Stomach (tissue), 9 donors: ENCODE measurements around the gene RALY. TPM values are rescaled to one million over a fixed set of nuclear protein-coding genes. Genes with fewer than 3 reads are reported as not detected.

Experiments used
- DNase-seq, 2 donors: peaks; one replicate each; pipeline versions ENCODE4 v3.0.0 to v3.0.0-alpha.2; 2013 to 2019
- H3K27ac ChIP-seq, 5 donors: fragments of 200-600 bp in 4 of 5; sonication (generic) in 4 of 5; one replicate each; pipeline ENCODE4 v1.5.1; 2013 to 2019; ENCODE audit warnings: mild to moderate bottlenecking in 1 of 5, moderate library complexity in 1 of 5
- H3K27me3 ChIP-seq, 3 donors: fragments of 200-600 bp; sonication (generic); one replicate each; pipeline ENCODE4 v1.5.1; 2017 to 2019; ENCODE audit warnings: mixed run types in 1 of 3
- H3K36me3 ChIP-seq, 4 donors: fragments of 200-600 bp; sonication (generic); 1 replicate in 3 of 4; 2 replicates in 1 of 4; pipeline ENCODE4 v1.5.1; 2016 to 2019
- H3K4me1 ChIP-seq, 4 donors: fragments of 200-600 bp; sonication (generic); one replicate each; pipeline ENCODE4 v1.5.1; 2016 to 2019
- H3K4me3 ChIP-seq, 4 donors: fragments of 200-600 bp; sonication (generic) in 3 of 4; one replicate each; pipeline ENCODE4 v1.5.1; 2016 to 2019; ENCODE audit warnings: mild to moderate bottlenecking in 1 of 4
- H3K9me3 ChIP-seq, 4 donors: fragments of 200-600 bp; sonication (generic); one replicate each; pipeline ENCODE4 v1.5.1; 2016 to 2019
- EP300 ChIP-seq: sonication (generic); formaldehyde crosslinking; IDR thresholded peaks from one replicate; pipeline ENCODE4 v1.6.1; 2017; ENCODE audit warnings: antibody characterized with exemption
- POLR2A ChIP-seq, 4 donors: fragments of 450-650 bp; IDR thresholded peaks; one replicate each; pipeline ENCODE4 v1.6.1; 2016; ENCODE audit warnings: antibody characterized with exemption in 4 of 4, control low read depth in 2 of 4, mild to moderate bottlenecking in 1 of 4, moderate library complexity in 1 of 4
- POLR2AphosphoS5 ChIP-seq, 3 donors: sonication (generic); formaldehyde crosslinking; IDR thresholded peaks; one replicate each; pipeline ENCODE4 v1.6.1; 2016; ENCODE audit warnings: antibody characterized with exemption in 3 of 3
- WGBS, 5 donors: extraction: QIAGEN DNeasy Blood & Tissue Kit in 3 of 5; methylation state at CpG; one replicate each; pipeline versions ENCODE4 v1.1.5 to v1.1.7; 2013 to 2018; 5-methylcytosine and 5-hydroxymethylcytosine counted together
- intact Hi-C: fragments of 100-400 bp; cut with DNase I; formaldehyde crosslinking; loops from one replicate; pipeline ENCODE4 v1.15.1; 2023; ENCODE audit warnings: low total_unique reads
- polyA plus RNA-seq, 3 donors: library from polyadenylated mRNA; stranded (reverse); fragments of 200-250 nt; gene quantifications; one replicate each; pipeline ENCODE4 v1.2.3, GENCODE V29; 2013
- total RNA-seq, 5 donors: library from RNA; depleted of rRNA; stranded (reverse); fragments of >200 nt; gene quantifications; one replicate each; pipeline versions ENCODE4 v1.1.0 to v1.2.3, GENCODE V29; 2014 to 2016
- TF ChIP-seq, protein P1 (sequence below), 7 experiments: fragments of 450-650 bp in 4 of 7; fragments of 200-600 bp in 3 of 7; sonication (generic) in 3 of 7; IDR thresholded peaks; one replicate each; pipeline ENCODE4 v1.5.1; 2016 to 2019; ENCODE audit warnings: antibody characterized with exemption in 7 of 7, control low read depth in 2 of 7, mild to moderate bottlenecking in 1 of 7
- donor health status: healthy with polysubstance abuse.
- donor health status: Bipolar disorder and iron deficiency.
- donor health status: healthy.

The RALY gene
- total and polyA plus RNA-seq, 8 donors = 21.6 to 389 (median 97.7) TPM

DNA sequence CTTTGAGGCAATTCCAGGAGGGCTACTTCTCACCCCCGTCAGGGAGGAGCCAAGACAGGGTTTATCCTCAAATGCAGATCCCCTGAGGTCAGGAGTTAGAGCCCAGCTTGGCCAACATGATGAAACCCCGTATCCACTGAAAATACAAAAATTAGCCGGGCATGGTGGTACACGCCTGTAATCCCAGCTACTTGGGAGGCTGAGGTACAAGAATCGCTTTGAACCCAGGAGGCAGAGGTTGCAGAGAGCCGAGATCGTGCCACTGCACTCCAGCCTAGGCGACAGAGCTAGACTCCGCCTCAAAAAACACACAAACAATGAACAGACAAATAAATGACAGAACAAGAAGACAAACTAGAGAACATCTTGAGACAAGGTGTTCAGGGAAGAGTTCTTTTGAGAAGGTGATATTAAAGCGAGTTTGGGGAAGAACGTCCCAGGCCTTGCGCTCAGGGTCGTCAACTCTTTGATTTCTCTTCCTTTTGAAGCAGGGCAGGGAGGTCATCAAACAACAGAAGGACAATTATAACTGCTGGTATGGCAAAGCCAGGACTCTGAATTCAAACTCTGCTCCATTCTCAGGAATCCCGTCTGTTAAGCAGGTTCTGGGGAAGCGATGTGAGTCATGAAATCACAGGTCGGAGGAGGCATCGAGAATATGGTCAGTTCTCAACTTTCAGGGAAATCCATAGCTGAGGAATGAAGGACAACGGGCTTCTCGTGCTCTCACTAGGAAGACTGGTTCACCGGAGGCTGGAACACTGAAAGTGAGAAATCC, 1.4 kb upstream of the RALY start:
- peak overlapping the region; percentile 79 to 99 (median 98) for H3K27ac ChIP-seq
- intact Hi-C loops = loop anchor here (10.0 kb wide), 1 partner anchor 72 kb away; no protein-coding TSS in a partner anchor
- no peak for DNase-seq

DNA sequence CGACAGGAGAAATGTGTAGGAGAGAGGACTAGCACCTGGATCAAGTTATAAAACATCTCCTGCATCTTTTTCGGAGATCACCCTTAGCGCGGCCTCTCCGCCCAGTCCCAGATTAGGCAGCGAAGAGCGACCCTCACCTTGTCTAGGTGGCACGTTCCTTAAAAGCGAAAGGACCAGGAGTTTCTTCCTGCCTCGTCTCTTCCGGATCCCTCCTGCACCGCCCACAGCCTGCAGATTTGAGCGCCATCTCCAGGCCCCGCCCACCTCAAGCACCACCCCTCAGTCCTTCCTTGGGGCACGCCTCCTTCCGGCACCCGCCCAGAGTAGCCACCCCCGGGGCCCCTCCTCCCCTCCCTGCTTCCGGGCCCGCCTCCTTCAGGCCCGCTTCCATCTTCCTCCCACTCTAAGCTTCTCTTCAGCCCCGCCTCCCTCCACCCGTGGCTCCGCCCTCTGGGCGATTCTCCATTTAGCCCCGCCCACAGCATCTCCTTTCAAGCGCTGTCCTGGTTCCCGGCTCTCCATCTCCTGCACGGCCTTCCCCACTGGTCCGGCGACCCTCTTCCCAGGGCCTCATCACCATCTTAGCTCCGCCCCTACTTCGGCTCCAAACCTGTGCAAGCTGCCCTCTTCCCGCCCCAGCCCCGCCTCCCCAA, 662 bp upstream of the RALY start:
- TF ChIP-seq POLR2AphosphoS5 (IDR thresholded peaks at IDR 0.05) (peak; percentile 45 to 90 (median 89)), EP300 (no peak), POLR2A (IDR thresholded peaks at IDR 0.05) (peak in 2 of 4 donors; percentile 45 to 74)
- TF ChIP-seq, protein P1, sequence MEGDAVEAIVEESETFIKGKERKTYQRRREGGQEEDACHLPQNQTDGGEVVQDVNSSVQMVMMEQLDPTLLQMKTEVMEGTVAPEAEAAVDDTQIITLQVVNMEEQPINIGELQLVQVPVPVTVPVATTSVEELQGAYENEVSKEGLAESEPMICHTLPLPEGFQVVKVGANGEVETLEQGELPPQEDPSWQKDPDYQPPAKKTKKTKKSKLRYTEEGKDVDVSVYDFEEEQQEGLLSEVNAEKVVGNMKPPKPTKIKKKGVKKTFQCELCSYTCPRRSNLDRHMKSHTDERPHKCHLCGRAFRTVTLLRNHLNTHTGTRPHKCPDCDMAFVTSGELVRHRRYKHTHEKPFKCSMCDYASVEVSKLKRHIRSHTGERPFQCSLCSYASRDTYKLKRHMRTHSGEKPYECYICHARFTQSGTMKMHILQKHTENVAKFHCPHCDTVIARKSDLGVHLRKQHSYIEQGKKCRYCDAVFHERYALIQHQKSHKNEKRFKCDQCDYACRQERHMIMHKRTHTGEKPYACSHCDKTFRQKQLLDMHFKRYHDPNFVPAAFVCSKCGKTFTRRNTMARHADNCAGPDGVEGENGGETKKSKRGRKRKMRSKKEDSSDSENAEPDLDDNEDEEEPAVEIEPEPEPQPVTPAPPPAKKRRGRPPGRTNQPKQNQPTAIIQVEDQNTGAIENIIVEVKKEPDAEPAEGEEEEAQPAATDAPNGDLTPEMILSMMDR (IDR thresholded peaks at IDR 0.05) = no peak
- H3K27me3 ChIP-seq = no peaks in the 10 kb centered on the region
- H3K27ac ChIP-seq = peak overlapping the region; percentile 93 to 99 (median 98)
- no peaks in the 10 kb centered on the region for H3K9me3 ChIP-seq
- 0 to 1% (median 0%) methylated on average over 34 to 35 of the region's 35 CpGs for WGBS, 5 donors
- H3K4me3 ChIP-seq = peak overlapping the region; percentile 75 to 96 (median 94)
- intact Hi-C loops = loop anchor here (10.0 kb wide), 1 partner anchor 72 kb away; no protein-coding TSS in a partner anchor
- DNase-seq = peak; percentile 100
- H3K36me3 ChIP-seq = no peaks in the 10 kb centered on the region
- H3K4me1 ChIP-seq = peaks cover 39 to 55% (median 51%) of the 10 kb centered on the region in 4 donors

More for the DNA sequence above, 1.4 kb upstream of the RALY start:
- Histone ChIP-seq H3K4me3 (peak overlapping the region; percentile 75 to 96 (median 94)), H3K4me1 (peaks cover 31 to 48% (median 44%) of the 10 kb centered on the region in 4 donors), H3K36me3 (no peaks in the 10 kb centered on the region), H3K9me3 (no peaks in the 10 kb centered on the region), H3K27me3 (no peaks in the 10 kb centered on the region)
- TF ChIP-seq EP300 (no peak), POLR2AphosphoS5 (IDR thresholded peaks at IDR 0.05) (no peak)
- 31 to 44% (median 34%) methylated on average over 20 of the region's 20 CpGs for WGBS, 5 donors

DNA sequence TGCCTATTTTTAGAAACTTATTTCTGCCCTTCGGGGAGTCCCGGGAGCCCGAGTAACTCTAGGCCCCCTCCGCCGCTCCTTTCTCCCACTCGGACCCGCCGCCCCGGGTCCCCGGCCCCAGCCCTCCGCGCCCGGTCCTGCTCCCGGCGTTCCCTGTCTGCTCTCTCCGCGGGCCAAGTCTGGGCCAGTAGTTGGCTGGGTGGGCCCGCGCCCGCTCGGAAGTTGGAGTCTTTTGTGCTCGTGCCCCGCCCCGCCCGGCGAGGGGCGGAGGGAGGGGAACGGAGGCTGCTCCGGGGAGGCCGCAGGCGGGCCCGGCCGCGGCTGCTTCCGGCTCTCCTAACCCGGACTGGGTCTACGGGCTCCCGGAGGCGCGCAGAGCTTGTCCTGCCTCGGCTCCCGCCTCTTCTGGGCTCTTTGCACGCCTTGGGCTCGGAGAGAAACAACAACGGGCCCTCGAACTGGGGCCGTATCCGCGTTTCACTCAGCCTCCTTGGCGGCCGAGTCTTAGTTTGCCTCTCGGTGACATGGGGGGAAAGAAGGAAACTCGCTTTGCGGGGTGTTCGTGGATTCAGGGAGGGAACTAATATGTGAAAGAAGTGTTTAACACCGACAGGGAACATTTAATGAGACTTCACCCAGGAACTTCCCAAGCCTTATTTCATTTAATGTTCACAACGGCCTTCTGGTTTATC, 657 bp downstream of the RALY start:
- intact Hi-C loops = loop anchor here (10.0 kb wide), 1 partner anchor 70 kb away; no protein-coding TSS in a partner anchor
- peak; percentile 89 to 95 for DNase-seq
- peak overlapping the region; percentile 75 to 96 (median 94) for H3K4me3 ChIP-seq
- H3K9me3 ChIP-seq = no peaks in the 10 kb centered on the region
- WGBS, 5 donors = 0 to 1% (median 0%) methylated on average over 27 to 57 of the region's 57 CpGs
- H3K4me1 ChIP-seq = peaks cover 46 to 68% (median 62%) of the 10 kb centered on the region in 4 donors
- no peak for TF ChIP-seq POLR2A (IDR thresholded peaks at IDR 0.05)
- TF ChIP-seq POLR2AphosphoS5 (IDR thresholded peaks at IDR 0.05) = peak; percentile 31 to 70 (median 57)
- TF ChIP-seq, protein P1 (IDR thresholded peaks at IDR 0.05) = no peak
- no peak for TF ChIP-seq EP300
- no peaks in the 10 kb centered on the region for H3K36me3 ChIP-seq
- H3K27me3 ChIP-seq = no peaks in the 10 kb centered on the region
- peak overlapping the region; percentile 93 to 99 (median 98) for H3K27ac ChIP-seq

DNA sequence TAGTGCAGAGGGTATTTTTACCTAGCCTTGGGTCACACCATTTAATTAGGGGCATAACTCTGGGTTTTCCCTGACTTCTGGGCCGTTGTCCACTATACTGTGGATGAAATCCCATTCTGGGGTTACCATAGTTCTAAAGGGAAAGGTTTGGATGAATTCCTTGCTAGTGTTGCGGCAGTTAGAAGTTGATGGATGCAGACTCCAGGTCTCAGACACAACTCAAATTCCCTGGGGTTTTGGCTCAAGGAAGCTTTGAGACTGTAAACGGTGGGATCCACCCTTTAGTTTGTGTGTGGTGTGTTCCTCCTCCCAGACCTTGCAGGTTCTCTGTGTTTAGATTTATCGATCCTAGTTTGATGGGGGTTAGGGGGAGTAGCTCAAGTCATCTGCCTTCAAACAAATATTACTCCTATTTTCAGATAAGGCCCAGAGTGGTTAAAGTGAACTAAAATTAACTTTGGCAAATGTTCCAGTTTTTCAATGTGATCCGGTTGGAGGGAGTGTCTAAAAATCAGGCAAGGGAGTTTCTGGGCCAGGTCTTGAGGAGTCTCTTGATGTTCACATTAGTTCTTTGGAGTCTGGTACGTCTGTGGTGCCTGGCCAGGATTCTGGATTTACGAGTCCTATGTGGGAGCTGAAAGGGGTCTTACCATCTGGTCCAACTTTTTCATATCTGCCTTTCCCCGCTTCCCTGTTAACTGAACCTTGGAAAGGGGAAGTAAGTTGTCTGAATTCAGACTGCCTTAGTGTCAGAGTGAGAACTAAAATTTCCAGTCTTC, 1.5 kb downstream of the RALY start:
- no peaks in the 10 kb centered on the region for H3K9me3 ChIP-seq
- 6 to 12% (median 9%) methylated on average over 7 to 8 of the region's 8 CpGs for WGBS, 5 donors
- peak overlapping the region in 4 of 5 donors; percentile 97 to 99 (median 98) for H3K27ac ChIP-seq
- peak in 1 of 2 donors; percentile 51 for DNase-seq
- H3K36me3 ChIP-seq = no peaks in the 10 kb centered on the region
- intact Hi-C loops = loop anchor here (10.0 kb wide), 1 partner anchor 70 kb away; no protein-coding TSS in a partner anchor
- no peaks in the 10 kb centered on the region for H3K27me3 ChIP-seq
- peaks cover 53 to 77% (median 71%) of the 10 kb centered on the region in 4 donors for H3K4me1 ChIP-seq
- TF ChIP-seq POLR2AphosphoS5 (IDR thresholded peaks at IDR 0.05) (no peak), EP300 (no peak), POLR2A (IDR thresholded peaks at IDR 0.05) (no peak)
- TF ChIP-seq, protein P1 (IDR thresholded peaks at IDR 0.05) = no peak
- peak overlapping the region; percentile 75 to 96 (median 94) for H3K4me3 ChIP-seq
